GM21360 (cell line): Measurements from ENCODE around the gene TRMT112.
"Not testable (repeated sequence)": the region's sequence is repeated elsewhere in the genome, so short reads cannot be mapped to it uniquely, and the experiment has no call there.

ENCODE experiments used
- ATAC-seq: cut with Tn5 transposase; IDR thresholded peaks from one replicate; pipeline ENCODE4 v1.9.1; 2021; ENCODE audit warnings: mild to moderate bottlenecking, moderate library complexity; ENCODE audit not compliant: unreplicated experiment

The TRMT112 gene

DNA sequence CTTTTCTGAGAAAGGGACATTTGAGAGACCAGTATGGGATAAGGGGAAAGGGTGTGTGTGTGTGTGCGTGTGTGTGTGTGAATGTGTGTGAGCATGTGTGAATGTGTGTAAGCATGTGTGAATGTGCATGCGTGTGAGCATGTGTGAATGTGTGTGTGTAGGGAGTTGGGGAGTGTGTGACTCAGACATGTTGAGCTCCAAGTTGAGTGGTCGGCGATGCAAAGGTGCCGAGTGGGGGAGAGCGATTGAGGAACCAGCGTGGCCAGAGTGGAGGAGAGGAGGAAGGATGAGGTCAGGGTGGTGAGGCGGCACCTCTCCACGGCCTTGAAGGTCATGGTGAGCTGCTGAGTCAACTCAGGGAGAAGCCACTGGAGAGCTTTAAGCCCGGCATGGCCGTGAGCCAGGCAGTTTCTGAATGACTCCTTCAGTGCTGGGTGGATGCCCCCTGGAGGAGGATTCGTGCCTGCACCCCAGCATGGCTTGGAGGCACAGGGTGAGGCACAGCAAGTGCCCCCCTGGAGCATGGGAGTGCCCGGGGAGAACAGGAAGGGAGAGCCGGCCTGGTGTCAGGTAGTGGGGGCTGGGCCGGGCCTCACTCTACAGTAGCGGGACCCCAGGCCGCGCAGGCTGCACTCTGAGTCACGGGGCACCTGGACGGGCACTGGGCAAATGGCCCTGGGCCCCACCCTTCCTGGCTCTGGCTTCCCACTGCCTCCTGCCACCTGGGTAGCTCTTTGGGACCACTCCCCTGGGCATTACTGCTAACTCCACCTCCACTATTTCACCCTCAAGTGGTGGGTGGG lies 14.4 kb upstream of the TRMT112 start:
- no peak for ATAC-seq

DNA sequence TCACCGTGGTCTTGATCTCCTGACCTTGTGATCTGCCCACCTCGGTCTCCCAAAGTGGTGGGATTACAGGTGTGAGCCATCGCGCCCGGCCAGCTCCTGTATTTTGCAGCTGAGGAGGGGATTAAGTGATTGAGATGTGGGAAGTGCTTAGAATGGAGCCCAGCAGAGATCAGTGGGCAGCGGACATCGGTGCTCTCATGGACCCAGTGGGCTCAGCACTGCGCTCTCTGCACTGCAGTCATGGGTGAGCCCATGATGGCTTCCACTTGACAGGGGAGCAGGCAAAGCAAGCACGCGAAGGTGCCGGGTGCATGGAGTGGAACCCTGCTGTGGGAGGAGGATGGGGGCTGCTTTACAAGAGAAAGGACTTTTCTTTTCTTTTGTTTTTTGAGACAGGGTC lies 13.5 kb upstream of the TRMT112 start:
- ATAC-seq: no peak

DNA sequence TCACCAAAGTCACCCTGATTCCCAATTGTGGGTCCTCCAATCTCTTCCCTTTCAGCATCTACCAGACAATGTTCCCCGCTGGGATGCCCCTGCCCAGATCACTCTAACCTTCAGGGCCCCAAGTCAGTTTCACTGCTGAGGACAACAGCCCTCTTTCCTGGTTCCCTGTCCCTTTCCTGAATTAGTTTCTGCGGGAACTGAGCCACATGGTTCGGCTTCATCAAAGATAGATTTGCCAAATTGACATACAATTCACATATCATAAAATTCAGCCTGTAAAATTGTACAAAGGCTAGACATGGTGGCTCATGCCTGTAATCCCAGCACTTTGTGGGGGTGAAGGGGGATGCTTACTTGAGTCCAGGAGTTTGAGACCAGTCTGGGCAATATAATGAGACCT lies 10.6 kb upstream of the TRMT112 start:
- no peak for ATAC-seq

DNA sequence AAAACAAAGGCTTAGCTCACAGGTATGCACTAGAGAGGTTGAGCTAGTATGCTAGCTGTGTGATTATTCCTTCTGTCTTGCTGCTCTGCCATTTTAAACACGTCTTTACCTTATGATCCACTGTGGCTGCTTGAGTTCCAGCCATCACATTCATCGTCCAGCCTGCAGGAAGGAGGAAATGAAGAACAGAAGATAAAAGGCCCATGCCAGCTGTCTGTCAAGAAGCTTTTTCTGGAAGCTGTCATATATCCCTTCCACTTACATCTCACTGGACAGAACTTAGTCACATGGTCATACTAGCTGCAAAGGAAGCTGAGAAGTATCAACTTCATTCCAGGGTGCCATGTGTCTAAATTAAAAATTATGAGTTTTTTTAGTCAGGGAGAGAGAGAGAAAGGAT lies 10.0 kb upstream of the TRMT112 start:
- no peak for ATAC-seq

DNA sequence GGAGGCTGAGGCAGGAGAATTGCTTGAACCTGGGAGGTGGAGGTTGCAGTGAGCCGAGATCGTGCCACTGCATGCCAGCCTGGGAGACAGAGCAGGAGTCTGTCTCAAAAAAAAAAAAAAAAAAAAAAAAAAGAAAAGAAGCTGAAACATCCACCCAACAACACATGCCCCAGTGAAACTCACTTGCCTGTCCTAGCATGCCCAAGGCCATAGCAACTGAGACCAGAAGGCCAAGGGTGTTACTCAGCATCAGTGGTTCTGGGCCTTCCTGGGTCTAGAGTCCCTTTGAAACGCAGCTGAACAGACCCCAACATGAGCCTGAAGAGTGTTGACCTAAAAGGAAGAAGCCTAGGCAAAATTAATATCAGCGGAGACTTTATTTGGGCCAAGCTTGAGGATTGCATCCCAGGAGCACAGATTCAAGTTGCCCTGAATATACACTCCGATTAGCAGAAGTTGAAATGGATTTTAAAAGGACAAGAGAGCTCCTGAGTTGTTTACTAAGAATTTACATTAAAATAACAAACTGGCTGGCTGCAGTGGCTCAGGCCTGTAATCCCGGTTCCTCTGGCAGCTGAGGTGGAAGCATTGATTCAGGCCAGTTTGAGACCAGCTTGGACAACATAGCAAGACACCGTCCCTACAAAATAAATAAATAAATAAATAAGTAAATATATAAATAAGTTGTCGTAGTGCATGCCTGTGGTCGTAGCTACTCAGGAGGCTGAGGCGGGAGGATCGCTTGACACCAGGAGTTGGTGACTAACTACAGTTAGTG lies 7.5 kb upstream of the TRMT112 start:
- ATAC-seq: no peak

DNA sequence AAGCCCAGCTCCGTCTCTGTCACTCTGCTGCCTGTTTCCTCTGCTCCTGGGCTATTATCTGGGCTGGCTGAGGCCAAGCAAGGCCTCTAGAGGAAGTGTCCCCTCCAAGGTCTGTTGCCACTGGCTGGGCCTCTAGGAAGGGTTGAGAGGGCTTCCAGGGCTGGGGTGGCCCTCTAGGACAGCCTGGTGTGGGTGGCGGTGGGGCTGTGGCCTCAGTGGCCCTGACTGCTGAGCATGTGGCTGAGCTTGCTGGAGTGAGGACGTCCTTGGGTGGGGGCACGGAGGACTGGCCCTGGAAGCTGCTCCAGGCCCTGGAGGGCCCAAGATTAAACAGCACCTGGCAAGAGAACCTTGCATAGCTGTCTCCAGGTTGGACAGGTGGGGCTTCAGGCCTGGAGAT lies 6.6 kb upstream of the TRMT112 start:
- ATAC-seq: not testable (repeated sequence)

DNA sequence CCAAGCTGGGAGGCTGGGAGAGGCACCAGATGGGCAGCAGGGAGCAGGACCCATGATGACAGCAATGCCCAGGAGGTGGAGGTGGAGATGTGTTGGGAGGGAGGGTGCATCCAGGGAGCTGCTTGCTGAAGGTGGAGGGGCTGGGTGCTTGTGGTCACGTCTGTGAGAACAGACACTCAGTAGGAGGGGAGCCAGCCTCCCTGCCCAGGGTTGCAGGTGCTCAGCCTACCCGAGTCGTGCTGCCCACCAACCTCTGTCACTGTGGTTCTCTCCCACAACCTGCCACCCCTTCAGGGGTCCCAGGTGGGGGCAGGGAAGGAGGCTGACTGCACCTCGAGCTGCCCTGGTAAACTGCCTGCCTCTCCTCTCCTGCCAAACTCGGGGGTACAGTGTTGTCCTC lies 6.0 kb upstream of the TRMT112 start:
- no peak for ATAC-seq

DNA sequence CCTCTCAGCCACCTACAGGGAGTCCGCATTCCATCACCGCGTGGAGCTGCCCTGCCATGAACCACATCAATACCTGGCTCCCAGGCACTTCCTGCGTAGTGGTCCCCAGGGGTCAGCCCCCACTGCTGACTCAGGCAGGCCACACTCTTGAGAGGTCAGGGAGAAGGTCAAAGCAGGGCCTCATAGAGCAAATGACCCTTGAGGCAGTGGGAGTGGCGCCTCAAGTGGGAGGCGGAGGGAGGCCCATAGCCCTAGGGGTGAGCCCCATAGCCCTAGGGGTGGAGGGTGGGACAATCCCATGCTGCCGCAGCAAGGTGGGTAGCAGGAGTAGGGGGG lies 5.5 kb upstream of the TRMT112 start:
- ATAC-seq: no peak

DNA sequence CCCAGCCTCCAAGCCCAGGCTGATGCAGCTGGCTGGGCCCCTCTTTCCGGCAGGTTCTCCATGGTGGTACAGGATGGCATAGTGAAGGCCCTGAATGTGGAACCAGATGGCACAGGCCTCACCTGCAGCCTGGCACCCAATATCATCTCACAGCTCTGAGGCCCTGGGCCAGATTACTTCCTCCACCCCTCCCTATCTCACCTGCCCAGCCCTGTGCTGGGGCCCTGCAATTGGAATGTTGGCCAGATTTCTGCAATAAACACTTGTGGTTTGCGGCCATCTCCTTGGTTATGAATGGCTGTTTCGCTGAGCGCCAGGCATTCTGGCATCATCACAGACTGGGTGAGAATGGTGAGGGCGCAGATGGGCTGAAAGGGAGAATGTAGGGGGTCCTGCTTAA lies 4.2 kb upstream of the TRMT112 start:
- ATAC-seq: no peak

DNA sequence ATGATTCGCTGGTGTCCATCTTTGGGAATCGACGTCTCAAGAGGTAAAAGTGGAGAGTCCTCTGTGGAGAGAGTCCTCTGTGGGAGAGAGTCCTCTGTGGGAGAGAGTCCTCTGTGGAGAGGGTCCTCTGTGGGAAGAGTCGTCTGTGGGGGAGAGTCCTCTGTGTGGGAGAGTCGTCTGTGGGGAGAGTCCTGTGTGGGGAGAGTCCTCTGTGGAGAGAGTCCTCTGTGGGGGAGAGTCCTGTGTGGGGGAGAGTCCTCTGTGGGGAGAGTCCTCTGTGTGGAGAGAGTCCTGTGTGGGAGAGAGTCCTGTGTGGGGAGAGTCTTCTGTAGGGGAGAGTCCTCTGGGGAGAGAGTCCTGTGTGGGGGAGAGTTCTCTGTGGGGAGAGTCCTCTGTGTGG lies 3.7 kb upstream of the TRMT112 start:
- ATAC-seq: no peak

DNA sequence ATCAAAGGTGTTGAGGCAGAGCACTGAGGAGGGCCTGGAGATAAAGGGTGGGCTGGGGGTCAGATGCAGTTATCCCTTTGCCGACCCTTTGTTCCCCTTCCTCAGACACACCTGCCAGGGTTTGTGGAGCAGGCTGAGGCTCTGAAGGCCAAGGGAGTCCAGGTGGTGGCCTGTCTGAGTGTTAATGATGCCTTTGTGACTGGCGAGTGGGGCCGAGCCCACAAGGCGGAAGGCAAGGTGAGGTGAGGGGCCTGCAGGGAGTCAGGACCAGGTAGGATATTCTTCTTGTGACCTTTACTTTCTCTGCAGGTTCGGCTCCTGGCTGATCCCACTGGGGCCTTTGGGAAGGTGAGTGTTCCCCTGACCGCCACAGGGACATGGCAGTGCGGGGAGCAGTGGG lies 3.2 kb upstream of the TRMT112 start:
- ATAC-seq: no peak

DNA sequence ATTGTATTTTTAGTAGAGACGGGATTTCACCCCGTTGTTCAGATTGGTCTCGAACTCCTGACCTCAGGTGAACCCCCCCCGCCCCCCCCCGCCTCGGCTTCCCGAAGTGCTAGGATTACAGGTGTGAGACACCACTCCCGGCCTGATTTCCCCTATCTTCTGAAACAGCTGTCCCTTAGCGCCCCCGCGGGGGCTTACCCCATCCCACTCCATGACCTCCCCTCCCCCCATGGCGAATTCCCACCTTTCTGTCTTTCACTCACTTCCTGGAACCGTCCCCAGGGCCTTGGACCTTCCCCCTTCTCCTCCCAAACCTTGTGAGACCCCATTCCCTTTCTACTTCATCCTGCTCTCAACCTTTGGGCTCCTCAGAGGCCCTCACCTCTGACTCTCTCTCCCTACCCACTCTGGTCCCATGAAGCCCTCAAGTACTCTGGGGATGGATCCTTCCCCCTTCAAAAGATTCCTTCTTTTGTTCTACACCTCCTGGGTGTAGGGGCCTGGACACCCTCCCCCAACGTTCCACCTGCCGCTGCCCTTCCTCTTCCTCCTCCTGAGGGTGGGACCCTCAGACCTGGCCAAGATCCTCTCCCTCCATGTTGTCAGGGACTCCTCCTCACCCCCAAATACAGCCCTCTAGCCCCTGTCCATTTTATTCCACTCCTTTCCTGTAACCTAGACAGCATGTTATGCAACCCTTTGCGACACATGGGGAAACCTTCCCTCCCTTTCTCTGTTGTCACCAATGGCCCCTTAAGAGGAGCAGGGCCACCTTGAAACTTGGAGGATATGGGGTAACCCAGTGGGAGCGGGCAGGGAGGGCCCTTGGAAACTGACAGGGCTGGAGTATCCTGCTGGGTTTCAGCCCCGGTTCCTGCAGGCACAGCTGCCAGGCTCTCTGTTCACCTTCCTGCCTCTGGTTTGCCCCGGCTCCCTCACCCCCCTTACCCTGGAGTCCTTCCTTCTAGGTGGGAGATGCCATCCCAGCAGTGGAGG lies 1.7 kb upstream of the TRMT112 start:
- ATAC-seq: no peak

DNA sequence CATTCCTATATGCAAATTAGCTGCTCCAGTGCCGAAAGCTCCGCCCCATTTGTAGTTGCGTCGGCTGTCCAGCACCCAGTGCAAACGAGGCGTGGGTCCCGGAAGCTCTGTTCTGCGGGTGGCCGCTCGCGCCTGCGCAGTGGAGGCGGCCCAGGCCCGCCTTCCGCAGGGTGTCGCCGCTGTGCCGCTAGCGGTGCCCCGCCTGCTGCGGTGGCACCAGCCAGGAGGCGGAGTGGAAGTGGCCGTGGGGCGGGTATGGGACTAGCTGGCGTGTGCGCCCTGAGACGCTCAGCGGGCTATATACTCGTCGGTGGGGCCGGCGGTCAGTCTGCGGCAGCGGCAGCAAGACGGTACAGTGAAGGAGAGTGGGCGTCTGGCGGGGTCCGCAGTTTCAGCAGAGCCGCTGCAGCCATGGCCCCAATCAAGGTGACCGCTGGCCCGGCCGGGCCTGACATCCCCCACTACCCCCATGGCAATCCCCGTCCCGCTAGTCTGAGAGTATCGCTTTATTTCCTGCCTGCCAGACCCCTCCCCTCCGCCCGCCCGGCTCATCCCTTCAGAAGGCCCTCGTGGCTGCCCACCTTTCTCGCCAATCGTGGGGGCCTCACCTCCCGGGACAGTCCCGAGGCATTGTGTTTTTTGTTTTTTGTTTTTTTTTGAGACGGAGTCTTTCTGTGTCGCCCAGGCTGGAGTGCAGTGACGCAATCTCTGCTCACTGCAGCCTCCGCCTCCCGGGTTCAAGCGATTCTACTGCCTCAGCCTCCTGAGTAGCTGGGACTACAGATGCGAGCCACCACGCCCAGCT lies 804 bp upstream of the TRMT112 start, which contains the start of gene PRDX5:
PRDX5 (plus strand) TSS at position 161 of the 805 bp plus-strand sequence; CDS start at position 256, 95 bp downstream.
- ATAC-seq: peak; percentile 58

DNA sequence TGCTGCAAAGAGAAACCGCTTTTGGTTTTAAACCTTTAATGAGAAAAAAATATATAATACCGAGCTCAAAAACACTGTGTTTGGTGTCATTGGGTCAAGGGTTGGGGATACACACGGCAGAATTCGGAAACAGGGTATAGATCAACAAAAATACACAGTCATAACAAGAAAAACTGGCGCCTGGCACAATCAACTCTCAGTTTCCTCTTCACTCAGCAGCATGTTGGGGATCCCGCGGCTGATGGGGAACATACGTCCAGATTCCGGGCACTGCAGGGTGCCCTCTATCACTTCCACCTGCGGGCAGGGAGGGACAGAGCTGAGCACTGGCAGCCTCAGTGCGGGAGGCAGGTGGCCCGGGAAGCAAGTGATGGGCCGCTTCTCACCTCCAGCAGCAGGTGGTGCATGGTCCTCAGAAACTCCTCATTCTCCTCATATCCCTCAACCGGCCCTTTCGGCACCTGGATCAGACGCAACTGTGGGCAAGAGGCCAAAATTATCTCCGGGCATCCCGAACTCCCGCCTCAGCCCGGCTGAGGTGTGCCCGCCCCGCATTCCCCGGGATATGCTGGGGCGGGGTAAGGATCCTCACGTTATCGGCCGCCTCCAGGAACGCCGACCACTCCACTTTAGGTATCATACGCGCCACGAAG lies 561 bp downstream of the TRMT112 start:
- peak; percentile 22 for ATAC-seq

DNA sequence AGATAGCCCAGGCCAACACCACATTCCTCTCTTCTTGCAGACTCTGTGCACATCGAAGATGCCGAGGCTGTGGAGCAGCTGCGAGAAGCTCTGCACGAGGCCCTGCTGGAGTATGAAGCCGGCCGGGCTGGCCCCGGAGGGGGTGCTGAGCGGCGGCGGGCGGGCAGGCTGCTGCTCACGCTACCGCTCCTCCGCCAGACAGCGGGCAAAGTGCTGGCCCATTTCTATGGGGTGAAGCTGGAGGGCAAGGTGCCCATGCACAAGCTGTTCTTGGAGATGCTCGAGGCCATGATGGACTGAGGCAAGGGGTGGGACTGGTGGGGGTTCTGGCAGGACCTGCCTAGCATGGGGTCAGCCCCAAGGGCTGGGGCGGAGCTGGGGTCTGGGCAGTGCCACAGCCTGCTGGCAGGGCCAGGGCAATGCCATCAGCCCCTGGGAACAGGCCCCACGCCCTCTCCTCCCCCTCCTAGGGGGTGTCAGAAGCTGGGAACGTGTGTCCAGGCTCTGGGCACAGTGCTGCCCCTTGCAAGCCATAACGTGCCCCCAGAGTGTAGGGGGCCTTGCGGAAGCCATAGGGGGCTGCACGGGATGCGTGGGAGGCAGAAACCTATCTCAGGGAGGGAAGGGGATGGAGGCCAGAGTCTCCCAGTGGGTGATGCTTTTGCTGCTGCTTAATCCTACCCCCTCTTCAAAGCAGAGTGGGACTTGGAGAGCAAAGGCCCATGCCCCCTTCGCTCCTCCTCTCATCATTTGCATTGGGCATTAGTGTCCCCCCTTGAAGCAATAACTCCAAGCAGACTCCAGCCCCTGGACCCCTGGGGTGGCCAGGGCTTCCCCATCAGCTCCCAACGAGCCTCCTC lies 1.5 kb downstream of the TRMT112 start:
- not testable (repeated sequence) for ATAC-seq

DNA sequence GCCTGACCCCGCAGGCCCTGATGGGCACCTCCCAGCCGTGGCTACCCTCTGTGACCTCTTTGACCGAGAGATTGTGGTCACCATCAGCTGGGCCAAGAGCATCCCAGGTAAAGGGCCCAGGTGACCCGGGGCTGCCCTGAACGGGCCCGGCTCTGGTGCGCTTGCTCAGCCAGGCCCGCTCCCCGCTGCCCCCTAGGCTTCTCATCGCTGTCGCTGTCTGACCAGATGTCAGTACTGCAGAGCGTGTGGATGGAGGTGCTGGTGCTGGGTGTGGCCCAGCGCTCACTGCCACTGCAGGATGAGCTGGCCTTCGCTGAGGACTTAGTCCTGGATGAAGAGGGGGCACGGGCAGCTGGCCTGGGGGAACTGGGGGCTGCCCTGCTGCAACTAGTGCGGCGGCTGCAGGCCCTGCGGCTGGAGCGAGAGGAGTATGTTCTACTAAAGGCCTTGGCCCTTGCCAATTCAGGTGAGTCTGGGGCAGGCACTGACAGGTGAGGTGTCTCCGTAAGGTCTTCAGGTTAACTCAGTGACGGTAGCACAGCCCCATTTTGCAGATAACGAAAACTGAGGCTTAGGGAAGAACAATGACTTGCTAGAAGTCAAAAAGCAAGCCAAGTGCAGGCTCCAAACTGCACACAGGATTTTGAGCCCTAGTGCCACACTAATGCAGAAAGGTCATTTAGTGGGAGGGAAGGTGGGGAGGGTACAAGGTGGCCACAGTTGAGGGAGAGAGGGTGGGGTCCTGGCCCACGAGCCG lies 2.4 kb downstream of the TRMT112 start:
- ATAC-seq: no peak

DNA sequence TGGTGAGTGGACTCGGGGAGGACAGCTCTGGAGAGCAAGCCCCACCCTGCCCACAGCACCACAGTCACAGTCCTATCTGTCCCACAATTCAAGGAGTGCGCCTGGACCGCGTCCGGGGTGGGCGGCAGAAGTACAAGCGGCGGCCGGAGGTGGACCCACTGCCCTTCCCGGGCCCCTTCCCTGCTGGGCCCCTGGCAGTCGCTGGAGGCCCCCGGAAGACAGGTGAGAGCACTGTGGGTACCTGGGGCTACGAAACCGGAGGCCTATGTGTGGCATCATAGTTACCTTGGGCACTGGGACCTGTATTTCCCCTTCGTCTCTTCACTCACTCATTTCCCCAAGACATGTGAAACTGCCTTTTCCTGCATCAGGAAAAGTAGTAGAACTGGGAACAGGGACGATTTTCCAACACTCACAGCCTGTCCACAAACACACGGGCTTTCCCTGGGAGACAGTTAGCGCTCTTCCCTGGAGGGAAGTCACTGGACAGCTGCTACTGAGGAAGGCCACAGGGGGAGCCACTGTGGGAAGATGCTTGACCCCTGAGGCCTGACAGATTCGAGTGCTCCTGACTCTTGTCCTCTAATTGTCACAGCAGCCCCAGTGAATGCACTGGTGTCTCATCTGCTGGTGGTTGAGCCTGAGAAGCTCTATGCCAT lies 3.1 kb downstream of the TRMT112 start:
- ATAC-seq: no peak
